ENCODE data around the gene BLMH.
"Not testable (repeated sequence)": the region's sequence is repeated elsewhere in the genome, so short reads cannot be mapped to it uniquely, and the experiment has no call there.

- not testable (repeated sequence) for TF ChIP-seq CTCF (conservative IDR thresholded peaks at IDR 0.05; ENCODE audit: low read length); EZH2phosphoT487 (IDR thresholded peaks at IDR 0.05; ENCODE audit: borderline replicate concordance)
These were observed 91.1 kb downstream of the BLMH start for GRCh38 chr17:30200656-30201055.
